ENCODE measurements around the gene DYRK1A. TPM values are rescaled to one million over a fixed set of nuclear protein-coding genes. Genes with fewer than 3 reads are reported as not detected.
A peak's percentile ranks its signal among the peaks of the same experiment; 100 is the strongest.
"Not testable (repeated sequence)": the region's sequence is repeated elsewhere in the genome, so short reads cannot be mapped to it uniquely, and the experiment has no call there.

DYRK1A gene
- total RNA-seq, 1 donor from 2014 or later, result 48.3 TPM

DNA sequence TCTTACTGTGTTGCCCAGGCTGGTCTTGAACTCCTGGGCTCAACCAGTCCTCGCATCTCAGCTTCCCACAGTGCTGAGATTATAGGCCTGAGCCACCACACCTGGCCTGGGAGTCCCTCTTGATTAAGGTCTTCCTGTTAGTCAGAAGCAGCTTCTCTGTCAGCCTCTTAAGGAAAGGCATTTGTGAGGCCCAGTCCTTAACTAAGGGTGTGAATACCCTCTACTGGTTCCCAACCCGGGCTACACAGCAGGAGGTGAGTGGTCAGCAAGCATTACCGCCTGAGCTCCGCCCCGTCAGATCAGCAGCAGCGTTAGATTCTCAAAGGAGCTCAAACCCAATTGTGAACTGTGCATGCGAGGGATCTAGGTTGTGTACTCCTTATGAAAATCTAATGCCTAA, 117.2 kb downstream of the DYRK1A start:
- no peak for DNase-seq (ENCODE audit: low read depth in 2 of 2)

GRCh38 chr21:37484535-37485474, 118.2 kb downstream of the DYRK1A start:
- DNase-seq (ENCODE audit: low read depth in 2 of 2), result no peak

DNA sequence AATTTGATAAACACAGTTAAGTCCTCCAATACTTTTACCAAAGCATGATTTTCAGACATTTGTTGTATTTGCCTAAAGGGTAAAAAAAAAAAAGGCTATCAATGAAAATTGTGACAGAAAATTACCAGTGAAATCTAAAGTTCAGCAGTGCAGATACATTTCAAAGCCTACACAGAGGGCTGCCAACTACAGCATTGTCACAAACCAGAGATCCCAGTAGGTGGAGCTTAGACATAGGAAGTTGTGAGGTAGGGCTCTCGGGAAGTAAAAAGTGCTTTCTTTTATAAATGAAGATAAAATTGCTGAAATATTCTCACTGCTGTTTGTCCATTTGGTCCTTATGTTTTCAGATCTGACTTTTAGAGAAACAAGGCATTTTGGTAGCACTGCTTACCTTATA, 123.0 kb downstream of the DYRK1A start:
- DNase-seq (ENCODE audit: low read depth in 2 of 2), result peak; percentile 20 to 27

DNA sequence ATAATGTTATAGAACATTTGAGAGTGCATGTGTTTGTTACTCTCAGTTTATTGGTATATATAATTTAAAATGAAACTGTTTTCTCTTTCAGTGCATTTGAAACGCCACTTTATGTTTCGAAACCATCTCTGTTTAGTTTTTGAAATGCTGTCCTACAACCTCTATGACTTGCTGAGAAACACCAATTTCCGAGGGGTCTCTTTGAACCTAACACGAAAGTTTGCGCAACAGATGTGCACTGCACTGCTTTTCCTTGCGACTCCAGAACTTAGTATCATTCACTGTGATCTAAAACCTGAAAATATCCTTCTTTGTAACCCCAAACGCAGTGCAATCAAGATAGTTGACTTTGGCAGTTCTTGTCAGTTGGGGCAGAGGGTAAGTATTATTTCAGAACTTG, 123.5 kb downstream of the DYRK1A start:
- DNase-seq (ENCODE audit: low read depth in 2 of 2), result no peak

DNA sequence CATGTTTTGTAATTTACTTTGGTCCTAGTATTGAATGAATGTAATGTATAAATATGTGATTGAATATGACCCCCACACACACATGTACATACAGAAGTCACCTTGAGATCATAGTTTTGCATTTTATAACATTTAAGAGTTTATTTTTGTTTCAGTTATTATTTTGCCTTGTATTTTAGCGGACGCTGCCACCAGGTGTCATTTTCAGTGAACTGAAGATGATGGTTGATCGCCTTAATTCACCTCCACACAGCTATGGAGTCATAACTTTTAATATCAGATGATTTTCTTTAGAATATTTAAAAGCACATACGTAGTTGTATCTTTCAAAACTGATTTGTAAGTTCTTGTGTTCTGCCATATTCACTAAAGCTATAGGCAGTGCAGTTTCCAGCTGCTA, 130.4 kb downstream of the DYRK1A start:
- DNase-seq (ENCODE audit: low read depth in 2 of 2), result peak; percentile 12 to 36

GRCh38 chr21:37498664-37499063, 132.1 kb downstream of the DYRK1A start:
- DNase-seq (ENCODE audit: low read depth in 2 of 2), result no peak

GRCh38 chr21:37502947-37503346, 136.4 kb downstream of the DYRK1A start:
- DNase-seq (ENCODE audit: low read depth in 2 of 2), result no peak

DNA sequence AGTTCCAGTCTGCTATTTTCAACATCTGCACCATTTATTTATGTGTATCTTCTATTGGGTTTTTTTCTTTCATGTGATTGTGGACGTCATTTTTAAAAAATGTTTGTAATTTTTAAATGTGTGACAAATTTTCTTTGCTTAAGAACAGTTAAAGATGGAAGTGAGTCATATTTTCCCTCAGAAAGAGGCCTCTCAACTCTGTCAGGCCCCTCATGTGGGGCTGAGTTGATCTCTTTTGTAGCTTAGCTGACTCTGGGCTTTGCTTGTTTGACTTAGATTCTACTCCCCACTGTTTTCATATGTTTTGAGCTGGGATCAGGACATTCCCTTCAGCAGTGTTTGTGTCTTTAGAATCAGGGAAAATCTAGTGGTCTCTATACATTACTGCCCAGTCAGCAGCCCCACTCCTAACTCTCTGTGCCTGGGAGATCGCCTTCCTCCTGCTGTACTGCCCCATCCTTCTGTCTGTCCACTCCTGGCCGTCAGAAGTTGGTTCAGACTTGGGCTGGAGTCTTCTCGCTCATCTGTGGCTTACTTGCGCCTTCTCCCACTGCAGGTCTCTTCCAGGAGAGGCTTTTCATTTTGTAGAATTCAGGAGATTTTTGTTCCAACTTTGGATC, 137.4 kb downstream of the DYRK1A start:
- peak; percentile 7 to 73 for DNase-seq (ENCODE audit: low read depth in 2 of 2)

- no peak for DNase-seq (ENCODE audit: low read depth in 2 of 2)
Observed at GRCh38 chr21:37505963-37506362, 139.4 kb downstream of the DYRK1A start.

- no peak for DNase-seq (ENCODE audit: low read depth in 2 of 2)
Observed at GRCh38 chr21:37507716-37508115, 141.1 kb downstream of the DYRK1A start.

- no peak for DNase-seq (ENCODE audit: low read depth in 2 of 2)
Observed at GRCh38 chr21:37508341-37508740, 141.8 kb downstream of the DYRK1A start.

DNA sequence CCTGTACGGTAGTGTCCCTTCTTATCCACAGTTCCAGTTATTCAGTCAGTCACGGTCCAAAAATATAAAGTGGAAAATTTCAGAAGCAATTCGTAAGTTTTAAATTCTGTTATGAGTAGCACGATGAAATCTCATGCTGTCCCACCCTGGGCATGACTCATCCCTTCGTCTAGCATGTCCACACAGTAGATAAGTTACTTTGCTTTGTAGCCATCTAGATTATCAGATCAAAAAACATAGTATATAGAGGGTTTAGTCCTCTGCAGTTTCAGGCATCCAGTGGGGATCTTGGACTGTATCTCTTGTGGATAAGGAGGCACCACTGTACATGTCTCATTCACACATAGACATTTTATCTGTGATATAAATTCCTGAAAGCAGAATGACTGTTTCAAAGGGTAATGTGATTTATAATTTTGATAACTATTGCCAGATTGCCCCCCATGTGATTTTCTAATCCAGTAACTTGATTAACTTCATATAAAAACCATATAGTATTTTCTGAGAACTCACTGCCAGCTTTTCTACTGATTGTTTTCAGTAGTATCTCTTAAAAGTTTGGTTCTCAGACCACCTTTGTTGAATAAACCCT, 143.3 kb downstream of the DYRK1A start:
- no peak for DNase-seq (ENCODE audit: low read depth in 2 of 2)

GRCh38 chr21:37511848-37512247, 145.3 kb downstream of the DYRK1A start:
- DNase-seq (ENCODE audit: low read depth in 2 of 2), result no peak

- no peak for DNase-seq (ENCODE audit: low read depth in 2 of 2)
Observed at GRCh38 chr21:37513383-37513782, 146.8 kb downstream of the DYRK1A start.

DNA sequence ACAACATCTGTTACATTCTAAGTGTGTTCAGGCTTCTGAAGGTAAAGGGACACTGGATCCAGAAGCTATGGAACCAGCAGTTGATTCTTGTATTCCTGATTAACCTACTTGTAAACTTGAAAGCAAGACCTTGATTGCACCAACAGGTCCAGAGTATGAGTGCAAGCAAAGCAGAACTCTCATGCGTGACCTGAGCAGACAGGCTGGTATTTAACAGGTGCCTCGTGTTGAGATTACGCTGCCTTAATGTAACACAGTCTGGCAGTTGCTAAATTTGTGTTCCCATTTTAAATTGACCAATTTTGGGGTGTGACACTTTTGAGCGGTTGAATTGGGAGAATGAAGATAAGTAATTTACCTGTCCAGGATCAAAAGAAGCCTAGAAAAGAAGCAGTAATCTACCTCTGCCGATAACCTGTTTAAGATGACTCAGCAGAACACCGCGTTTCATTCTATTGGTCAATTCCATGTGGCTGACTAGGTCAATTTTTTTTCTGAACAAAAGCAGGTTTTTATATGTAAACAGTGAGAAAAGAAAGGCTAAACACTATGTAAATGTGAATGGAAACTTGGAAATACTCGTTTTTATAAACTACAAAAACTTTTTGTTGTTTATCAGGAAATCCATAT, 147.6 kb downstream of the DYRK1A start:
- DNase-seq (ENCODE audit: low read depth in 2 of 2), result no peak

DNA sequence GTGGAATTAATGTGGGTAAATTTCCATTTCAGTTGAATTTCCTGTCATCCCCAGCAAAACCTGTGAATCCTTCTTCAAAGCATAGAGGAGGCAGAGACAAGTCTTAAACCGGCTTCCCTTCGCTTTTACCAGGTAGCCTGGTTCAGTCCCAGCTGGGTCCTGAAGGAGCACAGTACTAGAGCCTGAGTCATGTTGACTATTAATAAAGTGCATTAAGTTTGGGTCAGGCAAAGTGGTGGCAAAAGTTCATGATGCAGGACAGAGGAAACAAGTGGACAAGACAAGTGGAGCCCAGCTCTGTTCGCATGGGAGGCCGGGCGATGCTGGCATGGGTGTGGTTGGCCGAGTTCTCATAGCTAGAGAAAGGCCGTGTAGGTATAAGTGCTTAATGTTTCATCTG, 150.4 kb downstream of the DYRK1A start:
- DNase-seq (ENCODE audit: low read depth in 2 of 2), result no peak

DNA sequence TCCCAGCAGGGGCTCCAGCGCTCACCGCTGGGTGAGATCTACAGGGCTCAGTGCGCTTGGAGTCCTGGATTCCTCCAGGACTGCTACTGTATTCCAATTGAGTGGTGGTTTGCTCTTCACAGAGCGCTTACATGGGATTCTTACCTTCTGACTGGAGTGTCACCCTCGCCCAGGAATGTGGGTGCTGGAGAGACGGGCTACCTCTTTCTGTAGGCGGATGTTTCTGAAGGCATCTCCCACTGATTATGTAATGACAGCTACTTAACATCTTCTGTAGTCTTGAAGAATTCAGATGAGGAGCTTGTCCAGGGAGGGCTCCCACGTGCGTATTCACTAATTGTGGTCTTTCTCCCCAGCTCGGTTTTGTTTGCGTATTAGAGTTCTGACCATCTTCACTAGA, 154.2 kb downstream of the DYRK1A start:
- no peak for DNase-seq (ENCODE audit: low read depth in 2 of 2)

- no peak for DNase-seq (ENCODE audit: low read depth in 2 of 2)
Observed at GRCh38 chr21:37521658-37522057, 155.1 kb downstream of the DYRK1A start.

DNA sequence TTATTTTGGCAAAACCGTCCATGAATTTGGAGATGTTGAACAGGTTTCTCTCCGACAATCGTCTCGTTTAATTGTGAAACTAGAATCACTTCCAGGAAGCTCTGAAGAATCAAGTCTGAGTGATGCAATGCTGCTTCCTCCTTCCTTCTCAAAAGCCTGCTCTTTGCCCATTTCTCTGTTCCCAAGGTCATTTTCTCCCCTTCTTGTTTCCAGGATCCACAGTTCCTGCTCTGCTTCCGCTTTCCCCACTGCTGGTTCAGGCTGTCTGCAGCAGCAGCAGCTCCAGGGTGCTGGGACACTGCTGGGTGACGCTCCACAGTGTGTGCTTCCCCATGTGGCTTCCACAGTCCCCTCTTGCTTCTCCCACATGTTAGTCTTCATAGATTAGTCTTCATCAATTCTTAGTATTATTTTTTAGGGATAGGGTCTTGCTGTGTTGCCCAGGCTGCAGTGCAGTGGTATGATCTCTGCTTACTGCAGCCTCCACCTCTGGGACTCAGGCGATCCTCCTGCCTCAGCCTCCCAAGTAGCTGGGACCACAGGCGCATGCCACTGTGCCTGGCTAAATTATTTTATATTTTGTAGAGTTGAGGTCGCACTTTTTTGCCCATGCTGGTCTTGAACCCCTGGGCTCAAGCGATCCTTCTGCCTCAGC, 156.2 kb downstream of the DYRK1A start:
- DNase-seq (ENCODE audit: low read depth in 2 of 2), result no peak

DNA sequence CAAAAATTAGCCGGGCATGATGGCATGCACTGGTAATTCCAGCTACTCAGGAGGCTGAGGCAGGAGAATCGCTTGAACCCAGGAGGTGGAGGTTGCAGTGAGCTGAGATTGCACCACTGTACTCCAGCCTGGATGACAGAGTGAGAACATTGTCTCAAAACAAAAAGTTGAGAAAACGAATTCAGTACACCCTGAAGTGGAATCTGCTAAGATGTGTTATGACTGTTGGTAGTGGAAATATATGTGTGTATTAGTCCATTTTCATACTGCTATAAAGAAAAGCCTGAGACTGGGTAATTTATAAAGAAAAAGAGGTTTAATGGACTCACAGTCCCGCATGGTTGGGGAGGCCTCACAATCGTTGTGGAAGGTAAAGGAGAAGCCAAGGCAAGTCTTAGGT, 158.4 kb downstream of the DYRK1A start:
- DNase-seq (ENCODE audit: low read depth in 2 of 2), result not testable (repeated sequence)

GRCh38 chr21:37525810-37526209, 159.2 kb downstream of the DYRK1A start:
- DNase-seq (ENCODE audit: low read depth in 2 of 2), result no peak

GRCh38 chr21:37527103-37527502, 160.5 kb downstream of the DYRK1A start:
- DNase-seq (ENCODE audit: low read depth in 2 of 2), result no peak
